Fibroblast of lung (primary cell): Measurements from ENCODE around the gene ABAT. TPM values are rescaled to one million over a fixed set of nuclear protein-coding genes. Genes with fewer than 3 reads are reported as not detected.

Experiments
- DNase-seq, 2 donors: peaks; one replicate each; pipeline versions ENCODE4 v3.0.0 to v3.0.0-alpha.2; 2010; ENCODE audit warnings: low read depth in 2 of 2
- H2AFZ ChIP-seq: 2 replicates; pipeline ENCODE4 v1.5.1; 2012; ENCODE audit warnings: low read length, control low read depth, inconsistent platforms
- H3K27ac ChIP-seq: 2 replicates; pipeline ENCODE4 v1.5.1; 2011; ENCODE audit warnings: low read length, control low read depth; ENCODE audit not compliant: insufficient read depth
- H3K27me3 ChIP-seq: 2 replicates; pipeline ENCODE4 v1.5.1; 2011; ENCODE audit warnings: mild to moderate bottlenecking, low read length; ENCODE audit not compliant: control insufficient read depth, insufficient read depth
- H3K36me3 ChIP-seq: 2 replicates; pipeline ENCODE4 v1.5.1; 2011; ENCODE audit warnings: low read length; ENCODE audit not compliant: control insufficient read depth, insufficient read depth
- H3K4me1 ChIP-seq: 2 replicates; pipeline ENCODE4 v1.5.1; 2011; ENCODE audit warnings: low read length; ENCODE audit not compliant: control insufficient read depth, insufficient read depth; ENCODE audit errors: extremely low read depth
- H3K4me2 ChIP-seq: 2 replicates; pipeline ENCODE4 v1.5.1; 2011; ENCODE audit warnings: low read length, control low read depth; ENCODE audit not compliant: insufficient read depth; ENCODE audit errors: extremely low read depth
- H3K4me3 ChIP-seq, 4 experiments: fragments of 200-600 bp in 1 of 4; sonication (generic) in 1 of 4; replicated peaks in 1 of 4; 2 replicates each; pipeline ENCODE4 v1.5.1; 2011 to 2016; ENCODE audit warnings: low read length in 4 of 4, low read depth in 3 of 4, mild to moderate bottlenecking in 3 of 4, control low read depth in 2 of 4, inconsistent platforms in 1 of 4, mixed read lengths in 1 of 4; ENCODE audit not compliant: insufficient read depth in 1 of 4; ENCODE audit errors: control extremely low read depth in 1 of 4
- H3K79me2 ChIP-seq: 2 replicates; pipeline ENCODE4 v1.5.1; 2012; ENCODE audit warnings: mild to moderate bottlenecking, low read length, inconsistent platforms; ENCODE audit not compliant: control insufficient read depth, insufficient read depth
- H3K9ac ChIP-seq: 2 replicates; pipeline ENCODE4 v1.5.1; 2011; ENCODE audit warnings: mild to moderate bottlenecking, low read length, control low read depth; ENCODE audit not compliant: insufficient read depth
- H3K9me3 ChIP-seq: 2 replicates; pipeline ENCODE4 v1.5.1; 2012; ENCODE audit warnings: low read depth, low read length; ENCODE audit not compliant: control insufficient read depth, insufficient read depth
- H4K20me1 ChIP-seq: 2 replicates; pipeline ENCODE4 v1.5.1; 2011; ENCODE audit warnings: low read length; ENCODE audit not compliant: control insufficient read depth, insufficient read depth; ENCODE audit errors: extremely low read depth
- EZH2 ChIP-seq: IDR thresholded peaks from 2 replicates; pipeline ENCODE4 v1.5.1; 2012; ENCODE audit warnings: low read length, control low read depth, mild to moderate bottlenecking; ENCODE audit errors: missing control alignments
- polyA plus RNA-seq, 2 donors: library from polyadenylated mRNA; depleted of rRNA in 1 of 2; stranded (reverse) in 1 of 2; unstranded in 1 of 2; fragments of >200 nt; gene quantifications; 2 replicates each; pipeline ENCODE4 v1.2.1, GENCODE V29; 2011 to 2012; ENCODE audit warnings: missing spikeins in 1 of 2
- total RNA-seq: library from RNA; depleted of rRNA; stranded (reverse); fragments of >200 nt; gene quantifications from 2 replicates; pipeline ENCODE4 v1.2.1, GENCODE V29; 2014
- TF ChIP-seq, protein P1 (sequence below), 2 donors: IDR thresholded peaks in 1 of 2; conservative IDR thresholded peaks in 1 of 2; 1 replicate in 1 of 2; 2 replicates in 1 of 2; pipeline ENCODE4 v1.5.1; 2011 to 2012; ENCODE audit warnings: low read length in 2 of 2, control low read depth in 1 of 2, inconsistent platforms in 1 of 2, low read depth in 1 of 2, mild to moderate bottlenecking in 1 of 2

ABAT gene
- total and polyA plus RNA-seq, 2 donors (not counting 1 experiment from before 2014, with no cell fraction given) = 1.8 TPM

DNA sequence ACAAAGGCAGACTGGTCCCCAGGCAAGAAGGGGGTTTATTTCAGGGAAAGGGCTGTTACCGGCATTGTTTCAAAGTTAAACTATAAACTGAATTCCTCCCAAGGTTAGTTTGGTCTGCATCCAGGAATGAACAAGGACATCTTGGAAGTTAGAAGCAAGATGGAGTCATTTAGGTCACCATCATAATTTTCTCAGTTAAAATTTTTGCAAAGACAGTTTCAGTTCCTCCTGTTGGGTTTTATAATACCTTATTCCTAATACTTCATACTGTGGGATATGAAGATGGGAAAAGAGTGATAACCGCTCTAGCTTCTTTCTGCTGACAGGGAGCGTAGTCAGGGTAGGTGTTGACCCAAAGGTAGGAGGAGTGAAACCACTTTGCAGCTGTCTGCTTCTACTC is 148.0 kb downstream of the ABAT start:
- no peak overlapping the region for H3K4me3 ChIP-seq
- H3K27ac ChIP-seq = no peak overlapping the region

GRCh38 chr16:8826278-8826879 is 152.0 kb downstream of the ABAT start:
- Histone ChIP-seq H2AFZ (no peak overlapping the region), H3K27me3 (no peaks in the 10 kb centered on the region), H3K4me2 (no peak overlapping the region), H3K79me2 (peaks cover 2% of the 10 kb centered on the region), H3K4me1 (no peaks in the 10 kb centered on the region), H3K4me3 (no peak overlapping the region), H3K27ac (no peak overlapping the region), H3K36me3 (peaks cover 7% of the 10 kb centered on the region), H3K9me3 (no peaks in the 10 kb centered on the region), H3K9ac (no peak overlapping the region), H4K20me1 (no peaks in the 10 kb centered on the region)
- no peak for TF ChIP-seq EZH2
- TF ChIP-seq, protein P1, sequence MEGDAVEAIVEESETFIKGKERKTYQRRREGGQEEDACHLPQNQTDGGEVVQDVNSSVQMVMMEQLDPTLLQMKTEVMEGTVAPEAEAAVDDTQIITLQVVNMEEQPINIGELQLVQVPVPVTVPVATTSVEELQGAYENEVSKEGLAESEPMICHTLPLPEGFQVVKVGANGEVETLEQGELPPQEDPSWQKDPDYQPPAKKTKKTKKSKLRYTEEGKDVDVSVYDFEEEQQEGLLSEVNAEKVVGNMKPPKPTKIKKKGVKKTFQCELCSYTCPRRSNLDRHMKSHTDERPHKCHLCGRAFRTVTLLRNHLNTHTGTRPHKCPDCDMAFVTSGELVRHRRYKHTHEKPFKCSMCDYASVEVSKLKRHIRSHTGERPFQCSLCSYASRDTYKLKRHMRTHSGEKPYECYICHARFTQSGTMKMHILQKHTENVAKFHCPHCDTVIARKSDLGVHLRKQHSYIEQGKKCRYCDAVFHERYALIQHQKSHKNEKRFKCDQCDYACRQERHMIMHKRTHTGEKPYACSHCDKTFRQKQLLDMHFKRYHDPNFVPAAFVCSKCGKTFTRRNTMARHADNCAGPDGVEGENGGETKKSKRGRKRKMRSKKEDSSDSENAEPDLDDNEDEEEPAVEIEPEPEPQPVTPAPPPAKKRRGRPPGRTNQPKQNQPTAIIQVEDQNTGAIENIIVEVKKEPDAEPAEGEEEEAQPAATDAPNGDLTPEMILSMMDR (conservative IDR thresholded peaks at IDR 0.05 in 1 of 2, IDR thresholded peaks at IDR 0.05 in 1 of 2; ENCODE audit: low read depth in 1 of 2, low read length in 2 of 2) = no peak
- DNase-seq = no peak

More for the DNA sequence above, 148.0 kb downstream of the ABAT start:
- Histone ChIP-seq H3K9me3 (no peaks in the 10 kb centered on the region), H2AFZ (no peak overlapping the region), H4K20me1 (no peaks in the 10 kb centered on the region), H3K79me2 (peaks cover 2% of the 10 kb centered on the region), H3K4me1 (peaks cover 3% of the 10 kb centered on the region), H3K9ac (no peak overlapping the region), H3K4me2 (no peak overlapping the region), H3K27me3 (no peaks in the 10 kb centered on the region), H3K36me3 (peaks cover 6% of the 10 kb centered on the region)
- no peak for DNase-seq
- TF ChIP-seq, protein P1 (conservative IDR thresholded peaks at IDR 0.05 in 1 of 2, IDR thresholded peaks at IDR 0.05 in 1 of 2; ENCODE audit: low read depth in 1 of 2, low read length in 2 of 2) = no peak
- no peak for TF ChIP-seq EZH2

DNA sequence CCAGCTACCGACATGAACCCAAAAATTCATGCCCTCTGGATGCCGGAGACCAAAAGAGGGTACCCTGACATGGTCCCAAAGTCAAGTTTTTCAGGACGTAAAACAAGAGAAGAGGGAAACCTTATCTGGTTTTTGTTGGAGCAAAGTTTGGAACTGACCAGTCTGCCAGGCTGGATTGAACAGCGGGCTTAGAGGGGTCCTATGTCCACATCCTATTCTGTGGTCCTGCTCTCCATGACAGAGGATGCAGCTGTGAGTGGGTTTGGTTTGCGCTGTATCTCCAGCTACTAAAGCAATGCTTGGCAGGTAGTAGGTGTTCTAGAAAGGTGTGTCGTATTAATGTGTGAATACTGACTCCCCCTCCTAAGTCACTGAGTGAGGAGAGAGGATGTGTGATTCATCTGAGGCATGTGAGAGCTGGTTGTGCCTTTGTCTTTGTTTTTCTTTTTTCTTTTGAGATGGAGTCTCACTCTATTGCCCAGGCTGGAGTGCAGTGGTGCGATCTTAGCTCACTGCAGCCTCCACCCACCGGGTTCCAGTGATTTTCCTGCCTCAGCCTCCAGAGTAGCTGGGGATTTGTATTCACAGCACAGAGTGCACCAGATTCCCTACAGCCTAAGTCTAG is 154.2 kb downstream of the ABAT start:
- Histone ChIP-seq H4K20me1 (no peaks in the 10 kb centered on the region), H3K9me3 (no peaks in the 10 kb centered on the region), H3K9ac (no peak overlapping the region), H3K27me3 (no peaks in the 10 kb centered on the region), H3K4me2 (no peak overlapping the region), H3K4me1 (no peaks in the 10 kb centered on the region), H3K79me2 (peaks cover 6% of the 10 kb centered on the region), H3K36me3 (peaks cover 11% of the 10 kb centered on the region), H3K27ac (no peak overlapping the region), H2AFZ (no peak overlapping the region), H3K4me3 (no peak overlapping the region)
- TF ChIP-seq, protein P1 (conservative IDR thresholded peaks at IDR 0.05 in 1 of 2, IDR thresholded peaks at IDR 0.05 in 1 of 2; ENCODE audit: low read depth in 1 of 2, low read length in 2 of 2) = no peak
- no peak for TF ChIP-seq EZH2
- peak in 1 of 2 donors; percentile 27 for DNase-seq
